Suppressor macrophage (primary cell): ENCODE data around the gene SMARCC1.
A peak's percentile ranks its signal among the peaks of the same experiment; 100 is the strongest.
"Not testable (repeated sequence)": the region's sequence is repeated elsewhere in the genome, so short reads cannot be mapped to it uniquely, and the experiment has no call there.

Source experiments
- DNase-seq, 4 experiments: peaks; one replicate each; pipeline ENCODE4 v3.0.0-alpha.2; 2020 to 2022

Gene SMARCC1

DNA sequence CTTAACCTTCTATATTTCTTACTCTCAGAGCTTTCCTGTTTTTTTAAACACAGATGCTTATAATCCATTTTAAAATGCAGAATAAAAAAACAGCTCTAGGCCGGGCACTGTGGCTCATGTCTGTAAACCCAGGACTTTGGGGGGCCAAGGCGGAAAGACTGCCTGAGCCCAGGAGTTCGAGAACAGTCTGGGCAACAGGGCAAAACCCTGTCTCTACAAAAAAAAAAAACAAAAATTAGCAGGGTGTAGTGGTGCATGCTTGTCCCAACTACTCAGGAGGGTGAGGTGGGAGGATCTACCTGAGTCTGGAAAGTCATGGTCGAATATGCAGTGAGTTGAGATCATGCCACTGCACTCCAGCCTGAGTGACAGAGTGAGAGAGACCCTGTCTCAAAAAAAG lies 15.5 kb downstream of the SMARCC1 start:
- no peak for DNase-seq

DNA sequence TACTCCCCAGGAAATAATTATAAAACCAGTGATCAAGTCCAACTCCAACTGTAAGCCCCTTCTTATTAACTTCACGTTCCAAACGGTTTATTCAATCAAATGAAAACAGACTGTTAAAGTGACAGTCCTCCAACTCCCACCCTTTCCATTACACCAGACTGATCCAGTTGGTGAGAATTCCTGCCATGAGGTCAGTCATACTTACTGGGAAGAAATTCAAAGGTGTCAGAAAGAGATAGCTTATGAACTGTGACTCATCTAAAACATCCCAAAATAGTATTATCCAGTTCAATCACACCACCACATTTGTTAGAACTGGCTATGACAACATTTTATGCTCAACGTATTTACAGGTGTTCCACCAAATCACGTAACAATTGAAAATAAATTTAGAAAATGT lies 19.5 kb downstream of the SMARCC1 start:
- no peak for DNase-seq

DNA sequence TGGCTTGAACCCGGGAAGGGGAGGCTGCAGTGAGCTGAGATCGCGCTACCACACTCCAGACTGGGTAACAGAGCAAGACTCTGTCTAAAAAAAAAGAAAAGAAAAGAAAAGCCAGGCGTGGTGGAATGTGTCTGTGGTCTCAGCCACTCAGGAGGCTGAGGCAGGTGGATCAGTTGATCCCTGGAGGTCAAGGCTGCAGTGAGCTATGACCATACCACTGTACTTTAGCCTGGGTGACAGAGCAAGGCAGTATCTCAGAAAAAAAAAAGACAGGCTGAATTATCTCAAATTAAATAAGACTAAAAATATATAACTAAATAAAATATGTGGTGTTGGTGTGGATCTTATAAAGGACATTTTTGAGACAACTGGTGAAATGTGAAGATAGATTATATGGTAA lies 20.6 kb downstream of the SMARCC1 start:
- DNase-seq: no peak

GRCh38 chr3:47760207-47760606 lies 21.5 kb downstream of the SMARCC1 start:
- not testable (repeated sequence) for DNase-seq

DNA sequence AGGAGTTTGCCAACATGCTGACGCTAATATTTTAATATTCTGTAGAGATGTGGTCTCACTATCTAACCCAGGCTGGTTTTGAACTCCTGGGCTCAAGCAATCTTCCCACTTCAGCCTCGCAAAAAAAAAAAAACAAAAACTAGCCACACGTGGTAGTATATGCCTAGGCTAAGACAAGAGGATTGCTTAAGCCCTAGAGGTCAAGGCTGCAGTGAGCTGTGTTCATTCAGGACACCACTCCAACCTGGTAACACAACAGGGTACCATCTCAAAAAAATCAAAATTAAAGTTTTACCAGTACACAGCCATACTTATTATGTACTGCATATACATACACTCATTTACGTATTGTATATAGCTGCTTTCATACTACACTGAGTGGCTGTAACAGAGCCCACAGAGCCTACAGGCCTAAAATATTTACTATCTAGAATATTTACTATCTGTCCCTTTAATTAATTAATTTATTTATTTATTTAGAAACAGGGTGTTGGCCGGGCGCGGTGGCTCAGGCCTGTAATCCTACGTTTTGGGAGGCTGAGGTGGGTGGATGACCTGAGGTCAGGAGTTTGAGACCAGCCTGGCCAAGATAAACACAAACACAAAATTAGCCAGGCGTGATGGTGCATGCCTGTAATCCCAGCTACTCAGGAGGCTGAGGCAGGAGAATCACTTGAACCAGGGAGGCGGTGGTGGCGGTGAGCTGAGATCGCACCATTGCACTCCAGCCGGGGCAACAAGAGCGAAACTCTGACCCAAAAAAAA lies 23.2 kb downstream of the SMARCC1 start:
- no peak for DNase-seq

DNA sequence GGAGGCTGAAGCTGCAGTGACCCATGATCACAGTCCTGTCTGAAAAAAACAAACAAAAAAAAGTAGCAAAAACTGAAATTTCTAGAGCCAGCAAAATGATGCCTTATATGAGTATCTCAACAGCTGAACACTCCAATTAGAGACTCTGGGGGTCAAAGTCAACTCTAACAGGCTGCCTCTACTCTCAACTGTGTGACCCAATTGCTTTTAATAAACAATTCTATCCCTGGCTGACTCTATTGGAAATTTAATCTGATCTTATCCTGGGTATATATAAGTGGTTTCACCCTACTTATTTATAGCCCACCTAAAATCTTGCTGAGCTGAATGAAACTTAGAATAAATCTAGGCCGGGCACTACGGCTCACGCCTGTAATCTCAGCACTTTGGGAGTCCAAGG lies 29.0 kb downstream of the SMARCC1 start:
- DNase-seq: no peak

- DNase-seq: not testable (repeated sequence)
Observed at GRCh38 chr3:47750811-47751354, 30.8 kb downstream of the SMARCC1 start.

- peak in 3 of 4 experiments; percentile 11 to 38 (median 30) for DNase-seq
Observed at GRCh38 chr3:47747558-47747957, 34.1 kb downstream of the SMARCC1 start.

DNA sequence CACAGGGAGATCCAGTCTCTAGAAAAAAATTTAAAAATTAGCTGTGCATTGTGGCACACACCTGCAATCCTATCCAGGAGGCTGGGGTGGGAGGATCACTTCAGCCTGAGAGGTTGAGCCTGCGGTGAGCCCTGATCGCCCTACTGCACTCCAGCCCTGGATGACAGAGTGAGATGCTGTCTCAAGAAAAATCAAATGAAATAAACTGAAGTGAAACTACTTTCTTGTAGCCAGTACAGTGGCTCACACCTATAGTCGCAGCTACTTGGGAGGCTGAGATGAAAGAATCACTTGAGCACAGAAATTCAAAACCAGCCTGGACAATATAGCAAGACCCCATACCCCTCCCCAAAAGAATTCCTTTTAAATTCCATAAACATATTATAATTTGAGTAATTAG lies 35.4 kb downstream of the SMARCC1 start:
- DNase-seq: no peak

DNA sequence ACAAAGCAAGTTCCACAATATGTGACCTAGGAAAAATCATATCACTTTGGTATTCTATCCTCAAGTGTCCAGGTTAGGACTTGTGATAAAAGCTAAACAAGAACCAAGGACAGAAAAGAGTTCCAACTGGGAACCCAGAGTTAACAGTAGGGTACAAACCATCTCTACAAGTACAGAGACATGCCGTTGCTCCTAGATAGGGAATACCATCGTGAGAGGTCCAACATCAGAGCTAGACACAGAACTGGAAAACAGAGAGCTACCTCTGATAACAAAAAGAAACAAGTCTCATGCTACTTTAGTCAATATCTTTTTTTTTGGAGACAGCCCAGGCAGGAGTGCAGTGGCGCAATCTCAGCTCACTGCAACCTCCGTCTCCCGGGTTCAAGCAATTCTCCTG lies 37.8 kb downstream of the SMARCC1 start:
- DNase-seq: no peak

GRCh38 chr3:47743352-47743751 lies 38.3 kb downstream of the SMARCC1 start:
- peak; percentile 20 to 38 (median 34) for DNase-seq

- no peak for DNase-seq
Observed at GRCh38 chr3:47741925-47742324, 39.8 kb downstream of the SMARCC1 start.

- DNase-seq: no peak
Observed at GRCh38 chr3:47732143-47732542, 49.5 kb downstream of the SMARCC1 start.

DNA sequence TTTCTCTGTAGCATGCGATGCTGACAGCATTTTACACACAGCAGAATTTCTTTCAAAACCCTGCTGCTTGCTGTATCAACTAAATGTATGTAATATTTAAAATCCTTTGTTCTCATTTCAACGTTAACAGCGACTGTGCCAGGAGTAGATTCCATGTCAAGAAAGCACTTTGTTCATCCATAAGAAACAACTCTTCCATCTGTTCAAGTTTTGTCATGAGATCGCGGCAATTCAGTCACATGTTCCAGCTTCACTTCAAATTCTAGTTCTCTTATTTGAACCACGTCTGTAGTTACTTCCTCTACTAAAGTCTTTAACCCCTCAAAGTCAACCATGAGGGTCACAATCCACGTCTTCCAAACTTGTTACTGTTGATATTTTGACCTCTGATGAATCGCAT lies 50.6 kb downstream of the SMARCC1 start:
- peak in 3 of 4 experiments; percentile 14 to 46 (median 22) for DNase-seq

DNA sequence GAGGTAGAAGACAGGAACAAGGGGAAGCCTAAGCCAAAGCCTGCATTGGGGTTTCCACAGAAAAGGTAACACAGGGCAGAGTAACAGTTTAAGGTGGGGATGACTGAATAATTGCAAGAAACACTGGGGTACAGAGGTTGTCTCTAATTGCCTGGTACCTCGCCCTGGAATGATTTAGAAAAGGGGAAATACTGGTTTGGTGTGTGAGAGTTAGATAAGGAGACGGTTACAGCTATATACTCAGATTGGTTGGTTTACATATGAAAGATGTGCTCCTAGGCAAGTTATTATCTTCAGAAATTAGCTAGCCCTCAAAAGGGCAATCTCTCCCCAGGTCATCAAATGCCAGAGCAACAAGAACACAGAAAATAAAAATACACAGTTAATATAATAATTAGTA lies 58.8 kb downstream of the SMARCC1 start:
- no peak for DNase-seq

DNA sequence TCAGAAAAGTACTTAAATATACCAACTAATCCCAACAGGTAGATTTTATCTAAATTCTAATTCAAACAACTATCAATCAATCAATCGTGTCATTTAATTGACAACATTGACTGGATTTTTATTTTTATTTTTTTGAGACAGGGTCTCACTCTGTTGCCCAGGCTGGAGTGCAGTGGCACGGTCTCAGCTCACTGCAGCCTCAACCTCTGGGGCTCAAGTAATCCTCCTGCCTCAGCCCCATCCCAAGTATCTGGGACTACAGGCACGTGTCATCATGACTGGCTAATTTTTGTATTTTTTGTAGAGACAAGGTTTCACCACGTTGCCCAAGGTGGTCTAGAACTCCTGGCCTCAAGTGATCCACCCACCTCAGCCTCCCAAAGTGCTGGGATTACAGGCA lies 64.2 kb downstream of the SMARCC1 start:
- not testable (repeated sequence) for DNase-seq

GRCh38 chr3:47716656-47717055 lies 65.0 kb downstream of the SMARCC1 start:
- peak in 1 of 4 experiments; percentile 10 for DNase-seq

DNA sequence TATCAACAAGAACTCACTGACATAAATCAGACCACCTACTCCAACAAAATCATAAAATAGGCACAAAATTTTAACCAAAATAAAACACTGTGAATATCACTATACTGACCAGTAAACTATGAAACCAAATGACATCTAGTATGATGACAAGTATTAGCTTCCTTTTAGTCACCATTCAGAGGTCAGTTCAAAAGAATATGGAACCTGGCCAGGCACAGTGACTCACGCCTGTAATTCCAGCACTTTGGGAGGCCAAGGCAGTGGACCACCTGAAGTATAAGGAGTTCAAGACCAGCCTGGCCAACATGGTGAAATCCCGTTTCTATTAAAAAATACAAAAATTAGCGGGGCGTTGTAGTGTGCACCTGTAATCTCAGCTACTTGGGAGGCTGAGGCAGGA lies 65.8 kb downstream of the SMARCC1 start:
- DNase-seq: no peak

- no peak for DNase-seq
Observed at GRCh38 chr3:47714606-47715005, 67.1 kb downstream of the SMARCC1 start.

DNA sequence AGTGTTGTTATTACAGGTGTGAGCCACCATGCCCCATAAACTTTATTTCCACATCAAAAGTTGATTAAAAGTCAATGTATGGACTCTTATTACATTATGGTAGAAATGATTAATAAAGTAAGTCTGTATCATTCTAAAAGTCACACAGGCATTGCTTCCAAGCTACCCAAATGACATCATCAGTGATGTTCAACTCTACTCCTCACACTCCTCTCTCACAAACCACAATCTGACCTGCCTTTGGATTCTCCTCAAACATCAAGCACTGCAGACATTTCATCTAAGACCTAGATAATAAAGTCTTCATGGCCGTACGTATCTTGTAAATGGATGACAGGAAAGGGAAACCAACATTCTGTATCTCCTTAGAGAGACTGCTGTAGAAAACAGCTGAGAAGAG lies 68.0 kb downstream of the SMARCC1 start:
- no peak for DNase-seq

GRCh38 chr3:47712398-47712797 lies 69.3 kb downstream of the SMARCC1 start:
- no peak for DNase-seq

DNA sequence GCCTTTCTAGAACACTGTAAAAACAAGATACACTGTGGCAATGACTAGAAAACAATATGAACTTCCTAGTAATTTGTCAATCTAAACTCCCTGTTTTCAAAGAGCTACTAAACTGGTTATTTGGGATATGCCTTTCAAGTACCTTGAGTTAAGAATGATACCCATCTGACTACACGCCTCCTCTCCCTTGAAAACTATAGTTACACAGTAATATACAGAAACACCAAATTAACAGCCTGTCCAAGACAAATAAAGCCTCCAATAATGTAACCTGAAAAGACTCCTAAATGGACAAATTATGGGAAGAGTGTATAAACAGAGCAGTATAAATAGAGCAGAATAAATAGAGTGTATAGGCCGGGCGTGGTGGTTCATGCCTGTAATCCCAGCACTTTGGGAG lies 70.1 kb downstream of the SMARCC1 start:
- no peak for DNase-seq

DNA sequence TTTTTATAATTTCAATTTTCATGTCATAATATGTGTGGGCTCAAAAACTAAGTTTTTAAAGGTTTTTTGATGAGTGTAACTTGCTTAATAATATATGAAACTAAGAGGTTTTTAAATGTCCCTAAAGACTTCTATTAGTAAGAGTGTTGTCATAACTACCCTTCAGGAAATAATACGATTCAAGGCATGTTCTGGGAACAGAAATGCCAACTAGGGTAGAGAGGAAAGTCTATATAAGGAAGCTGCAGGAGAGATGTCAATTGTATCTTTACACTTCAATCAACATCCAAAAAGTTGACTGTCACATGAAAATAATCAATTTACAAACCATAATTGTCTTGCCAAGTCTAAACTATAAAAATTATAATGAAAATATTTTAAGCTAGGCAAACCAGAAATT lies 76.3 kb downstream of the SMARCC1 start:
- DNase-seq: peak in 2 of 4 experiments; percentile 36 to 43

- no peak for DNase-seq
Observed at GRCh38 chr3:47704237-47704612, 77.5 kb downstream of the SMARCC1 start.

- no peak for DNase-seq
Observed at GRCh38 chr3:47701388-47701787, 80.3 kb downstream of the SMARCC1 start.
